SU-DHL-6 (cell line): ENCODE measurements around the gene CISTR.
"Not testable (repeated sequence)": the region's sequence is repeated elsewhere in the genome, so short reads cannot be mapped to it uniquely, and the experiment has no call there.

ENCODE experiments used
- EZH2phosphoT487 ChIP-seq: fragments of 200-600 bp; sonication (generic), shearing (Covaris generic); conservative IDR thresholded peaks from 2 replicates; pipeline ENCODE4 v1.6.1; 2018; ENCODE audit warnings: mild to moderate bottlenecking, antibody characterized with exemption, low read length, moderate library complexity, mixed read lengths
- TF ChIP-seq, protein P1 (sequence below): fragments of 200-600 bp; sonication (generic); IDR thresholded peaks from one replicate; pipeline ENCODE4 v1.5.1; 2017; ENCODE audit warnings: antibody characterized with exemption, mild to moderate bottlenecking, low read length, moderate library complexity; ENCODE audit not compliant: insufficient read depth, poor library complexity, severe bottlenecking

DNA sequence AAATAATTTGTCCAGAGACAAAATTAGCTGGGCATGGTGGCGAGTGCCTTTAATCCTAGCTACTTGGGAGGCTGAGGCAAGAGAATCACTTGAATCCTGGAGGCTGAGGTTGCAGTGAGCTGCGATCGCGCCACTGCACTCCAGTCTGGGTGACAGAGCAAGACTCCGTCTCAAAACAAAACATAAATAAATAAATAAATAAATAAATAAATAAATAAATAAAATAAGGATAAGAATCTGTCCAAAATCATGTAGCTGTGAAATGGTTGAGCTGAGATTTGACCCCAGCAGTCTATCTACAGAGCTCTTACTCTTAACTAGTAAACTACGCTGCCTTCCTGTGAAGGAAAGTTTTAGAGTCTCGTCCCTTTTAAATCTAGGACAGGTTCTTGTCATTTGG lies 27.9 kb upstream of the CISTR start:
- TF ChIP-seq, protein P1, sequence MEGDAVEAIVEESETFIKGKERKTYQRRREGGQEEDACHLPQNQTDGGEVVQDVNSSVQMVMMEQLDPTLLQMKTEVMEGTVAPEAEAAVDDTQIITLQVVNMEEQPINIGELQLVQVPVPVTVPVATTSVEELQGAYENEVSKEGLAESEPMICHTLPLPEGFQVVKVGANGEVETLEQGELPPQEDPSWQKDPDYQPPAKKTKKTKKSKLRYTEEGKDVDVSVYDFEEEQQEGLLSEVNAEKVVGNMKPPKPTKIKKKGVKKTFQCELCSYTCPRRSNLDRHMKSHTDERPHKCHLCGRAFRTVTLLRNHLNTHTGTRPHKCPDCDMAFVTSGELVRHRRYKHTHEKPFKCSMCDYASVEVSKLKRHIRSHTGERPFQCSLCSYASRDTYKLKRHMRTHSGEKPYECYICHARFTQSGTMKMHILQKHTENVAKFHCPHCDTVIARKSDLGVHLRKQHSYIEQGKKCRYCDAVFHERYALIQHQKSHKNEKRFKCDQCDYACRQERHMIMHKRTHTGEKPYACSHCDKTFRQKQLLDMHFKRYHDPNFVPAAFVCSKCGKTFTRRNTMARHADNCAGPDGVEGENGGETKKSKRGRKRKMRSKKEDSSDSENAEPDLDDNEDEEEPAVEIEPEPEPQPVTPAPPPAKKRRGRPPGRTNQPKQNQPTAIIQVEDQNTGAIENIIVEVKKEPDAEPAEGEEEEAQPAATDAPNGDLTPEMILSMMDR = not testable (repeated sequence)
- not testable (repeated sequence) for TF ChIP-seq EZH2phosphoT487
